Endothelial cell of umbilical vein (primary cell): ENCODE results near the gene CDKL5. TPM values are rescaled to one million over a fixed set of nuclear protein-coding genes. Genes with fewer than 3 reads are reported as not detected.

ENCODE experiments used
- BruUV-seq: library from RNA; stranded (reverse); fragments of 400-500 nt; replicated peaks from 2 replicates; lab custom pipeline; 2021; lab: Mats Ljungman, UMichigan
- CTCF ChIA-PET: fragments of 300-600, 350-600 bp; sonication (Branson Sonifier 250); formaldehyde crosslinking; loops from one replicate; lab custom pipeline; 2021; ENCODE audit warnings: antibody characterized with exemption, inconsistent platforms; lab: Charles Lee
- POLR2A ChIA-PET: fragments of 300-600, 350-600 bp; sonication (Branson Sonifier 250); formaldehyde crosslinking; loops from one replicate; lab custom pipeline; 2021; ENCODE audit warnings: antibody characterized with exemption, inconsistent platforms; lab: Charles Lee
- DNase-seq: peaks from one replicate; pipeline ENCODE4 v3.0.0-alpha.2; 2011; ENCODE audit warnings: low read depth, low spot score
- FAIRE-seq: peaks from 2 replicates; lab custom pipeline; 2011; peaks lifted over from hg19 to GRCh38; lab: Jason Lieb, UNC
- H2AFZ ChIP-seq: 2 replicates; pipeline ENCODE4 v1.6.0; 2012; ENCODE audit warnings: low read depth, low read length, control low read depth, inconsistent platforms
- H3K27ac ChIP-seq: 2 replicates; pipeline ENCODE4 v1.5.1; 2011; ENCODE audit warnings: low read depth, mild to moderate bottlenecking, control low read depth, low read length, moderate library complexity; ENCODE audit not compliant: insufficient read depth
- H3K27me3 ChIP-seq, 2 experiments: 2 replicates each; pipeline versions ENCODE4 v1.6.0 to v1.6.1; 2011; ENCODE audit warnings: low read length in 2 of 2, mixed read lengths in 1 of 2; ENCODE audit not compliant: control insufficient read depth in 2 of 2, insufficient read depth in 2 of 2
- H3K36me3 ChIP-seq, 2 experiments: 2 replicates in 1 of 2; 3 replicates in 1 of 2; pipeline ENCODE4 v1.5.1; 2011; ENCODE audit warnings: low read length in 2 of 2, mild to moderate bottlenecking in 1 of 2, moderate library complexity in 1 of 2; ENCODE audit not compliant: control insufficient read depth in 2 of 2, insufficient read depth in 2 of 2; ENCODE audit errors: extremely low read depth in 1 of 2
- H3K4me1 ChIP-seq: 3 replicates; pipeline ENCODE4 v1.5.1; 2011; ENCODE audit warnings: mild to moderate bottlenecking, low read length; ENCODE audit not compliant: control insufficient read depth, insufficient read depth; ENCODE audit errors: extremely low read depth
- H3K4me2 ChIP-seq: 2 replicates; pipeline ENCODE4 v1.6.1; 2011; ENCODE audit warnings: low read length, control low read depth, mixed read lengths; ENCODE audit not compliant: insufficient read depth
- H3K4me3 ChIP-seq, 3 experiments: fragments of 200-600 bp in 1 of 3; sonication (generic), shearing (Covaris generic) in 1 of 3; replicated peaks in 1 of 3; 2 replicates each; pipeline ENCODE4 v1.5.1; 2011 to 2016; ENCODE audit warnings: control low read depth in 3 of 3, low read length in 3 of 3, mild to moderate bottlenecking in 2 of 3, inconsistent platforms in 1 of 3, low read depth in 1 of 3, moderate library complexity in 1 of 3; ENCODE audit not compliant: insufficient read depth in 1 of 3
- H3K79me2 ChIP-seq: 2 replicates; pipeline ENCODE4 v1.6.0; 2012; ENCODE audit warnings: low read length, inconsistent platforms; ENCODE audit not compliant: control insufficient read depth, insufficient read depth
- H3K9ac ChIP-seq: replicated peaks from 2 replicates; pipeline ENCODE3; 2011; ENCODE audit warnings: low read length, control low read depth; ENCODE audit not compliant: insufficient read depth; ENCODE audit errors: extremely low read depth
- H3K9me1 ChIP-seq: replicated peaks from 3 replicates; pipeline ENCODE4 v1.6.0; 2011; ENCODE audit warnings: mild to moderate bottlenecking, low read length; ENCODE audit not compliant: control insufficient read depth, insufficient read depth; ENCODE audit errors: extremely low read depth
- H3K9me3 ChIP-seq: replicated peaks from 2 replicates; pipeline ENCODE4 v1.5.1; 2012; ENCODE audit warnings: low read length, inconsistent platforms; ENCODE audit not compliant: control insufficient read depth, insufficient read depth
- H4K20me1 ChIP-seq: replicated peaks from 2 replicates; pipeline ENCODE3; 2011; ENCODE audit warnings: mild to moderate bottlenecking, low read length; ENCODE audit not compliant: control insufficient read depth, insufficient read depth; ENCODE audit errors: extremely low read depth
- EZH2 ChIP-seq: IDR thresholded peaks from 2 replicates; pipeline ENCODE4 v1.6.1; 2012; ENCODE audit warnings: borderline replicate concordance, low read depth, mild to moderate bottlenecking, moderate library complexity, low read length, inconsistent platforms; ENCODE audit not compliant: severe bottlenecking
- FOS ChIP-seq: IDR thresholded peaks from 2 replicates; pipeline ENCODE4 v1.6.1; 2011; ENCODE audit warnings: mild to moderate bottlenecking, low read length, moderate library complexity, borderline replicate concordance; ENCODE audit not compliant: insufficient read depth
- GATA2 ChIP-seq: IDR thresholded peaks from 2 replicates; pipeline ENCODE4 v1.7.0; 2011; ENCODE audit warnings: low read depth, mild to moderate bottlenecking, moderate library complexity, mixed read lengths, low read length; ENCODE audit not compliant: insufficient read length, insufficient read depth
- JUN ChIP-seq: IDR thresholded peaks from 2 replicates; pipeline ENCODE4 v1.6.1; 2011; ENCODE audit warnings: borderline replicate concordance, low read depth; ENCODE audit not compliant: insufficient read length, insufficient read depth
- MYC ChIP-seq: IDR thresholded peaks from one replicate; pipeline ENCODE4 v1.6.1; 2011; ENCODE audit warnings: mild to moderate bottlenecking, low read depth, low read length
- POLR2A ChIP-seq: IDR thresholded peaks from 2 replicates; pipeline ENCODE4 v1.6.1; 2012; ENCODE audit warnings: low read depth, mild to moderate bottlenecking, control low read depth, low read length
- POLR2AphosphoS5 ChIP-seq: IDR thresholded peaks from 2 replicates; pipeline ENCODE4 v1.6.1; 2012; ENCODE audit warnings: low read depth, mild to moderate bottlenecking, control low read depth, low read length, moderate library complexity; ENCODE audit not compliant: insufficient read depth
- dilution Hi-C: fragments of 300-500 bp; cut with MboI; formaldehyde crosslinking; loops from one replicate; pipeline ENCODE4 v1.15.0; 2019; ENCODE audit warnings: low sequenced_read_pairs; ENCODE audit not compliant: extremely low pct_ligation_motif_present
- intact Hi-C: fragments of 100-400 bp; cut with micrococcal nuclease; formaldehyde crosslinking; loops from one replicate; pipeline ENCODE4 v1.10.0; 2022
- polyA plus RNA-seq, 4 experiments: library from polyadenylated mRNA; depleted of rRNA in 3 of 4; stranded (reverse) in 3 of 4; unstranded in 1 of 4; fragments of >200 nt; gene quantifications; 2 replicates each; pipeline versions ENCODE4 v1.2.1 to v1.2.3, GENCODE V29; 2011 to 2012; ENCODE audit warnings: missing spikeins in 1 of 4
- total RNA-seq: library from RNA; stranded (reverse); gene quantifications from 2 replicates; pipeline ENCODE4 v1.2.3, GENCODE V29; 2021
- TF ChIP-seq, protein P1 (sequence below), 2 donors: IDR thresholded peaks; 1 replicate in 1 of 2; 2 replicates in 1 of 2; pipeline ENCODE4 v1.5.1; 2011; ENCODE audit warnings: low read length in 2 of 2, mild to moderate bottlenecking in 2 of 2, moderate library complexity in 2 of 2, control low read depth in 1 of 2, inconsistent platforms in 1 of 2, low read depth in 1 of 2; ENCODE audit not compliant: insufficient read depth in 1 of 2; ENCODE audit errors: extremely low read depth in 1 of 2
- TF ChIP-seq, protein P2 (sequence below): IDR thresholded peaks from 2 replicates; pipeline ENCODE4 v1.6.1; 2011; ENCODE audit not compliant: insufficient read depth, insufficient read length

CDKL5 gene
- total and polyA plus RNA-seq, 2 donors (not counting 3 experiments of a cell fraction or from before 2014, with no cell fraction given) = 1.5 to 4.3 TPM

DNA sequence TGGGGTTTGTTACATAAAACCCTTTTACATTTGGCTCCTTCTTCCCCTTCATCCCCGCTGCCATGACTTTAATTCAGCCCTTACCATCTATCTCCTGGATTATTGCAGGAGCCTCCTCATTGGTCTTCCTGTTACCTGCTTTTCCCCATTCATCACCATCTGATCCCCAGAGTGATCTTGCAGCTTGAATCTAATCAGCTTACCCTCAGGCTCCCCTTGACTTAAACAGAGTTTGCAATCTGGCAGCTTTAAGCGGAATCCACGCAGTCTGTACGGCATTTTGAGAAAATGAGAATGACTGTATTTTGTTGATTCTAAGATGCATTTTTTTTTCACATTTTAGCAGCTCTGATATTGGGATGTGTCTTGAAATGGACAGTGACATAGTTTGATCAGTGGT lies 267.1 kb downstream of the CDKL5 start:
- H3K4me3 ChIP-seq = no peak overlapping the region
- no peaks in the 10 kb centered on the region for H4K20me1 ChIP-seq
- H3K9me3 ChIP-seq = no peaks in the 10 kb centered on the region
- no peak overlapping the region for H3K9ac ChIP-seq
- TF ChIP-seq GATA2 (no peak), FOS (no peak)
- H3K4me1 ChIP-seq = no peaks in the 10 kb centered on the region
- ChIA-PET POLR2A (no interaction called here), CTCF (no interaction called here)
- intact Hi-C loops = loop anchor here (10.0 kb wide), 1 partner anchor 982 kb away; no protein-coding TSS in a partner anchor
- DNase-seq (no peak), FAIRE-seq (no peak)
- no peaks in the 10 kb centered on the region for H3K79me2 ChIP-seq
- BruUV-seq = no TSS peak
- H3K4me2 ChIP-seq = no peak overlapping the region
- dilution Hi-C loops = no loop called here
- no peak overlapping the region for H2AFZ ChIP-seq
- H3K27ac ChIP-seq = no peak overlapping the region
- H3K36me3 ChIP-seq = no peaks in the 10 kb centered on the region
- H3K27me3 ChIP-seq = peaks cover 2% of the 10 kb centered on the region in 2 experiments
- H3K9me1 ChIP-seq = no peaks in the 10 kb centered on the region

DNA sequence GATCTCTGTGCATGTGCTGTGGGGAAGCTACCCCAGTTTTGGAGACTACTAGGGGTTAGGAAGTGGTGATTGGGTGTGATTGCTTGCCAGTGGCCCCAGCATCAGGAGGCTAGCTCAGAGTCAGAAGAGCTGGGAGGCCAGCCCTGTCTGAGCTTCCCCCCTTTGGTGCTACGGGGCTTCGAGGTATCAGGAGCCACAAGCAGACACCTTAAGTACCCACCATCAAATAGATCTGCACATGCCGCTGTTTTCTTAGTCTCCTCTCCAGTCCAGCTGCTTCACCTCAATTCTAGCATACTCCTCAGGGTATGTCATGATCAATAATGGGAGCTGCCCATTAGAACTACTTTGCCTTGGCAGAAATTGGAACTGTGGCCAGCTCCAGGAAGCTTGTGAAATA lies 271.2 kb downstream of the CDKL5 start:
- dilution Hi-C loops = no loop called here
- POLR2A ChIA-PET = no interaction called here

More for the DNA sequence above, 271.2 kb downstream of the CDKL5 start:
- TF ChIP-seq, protein P1, sequence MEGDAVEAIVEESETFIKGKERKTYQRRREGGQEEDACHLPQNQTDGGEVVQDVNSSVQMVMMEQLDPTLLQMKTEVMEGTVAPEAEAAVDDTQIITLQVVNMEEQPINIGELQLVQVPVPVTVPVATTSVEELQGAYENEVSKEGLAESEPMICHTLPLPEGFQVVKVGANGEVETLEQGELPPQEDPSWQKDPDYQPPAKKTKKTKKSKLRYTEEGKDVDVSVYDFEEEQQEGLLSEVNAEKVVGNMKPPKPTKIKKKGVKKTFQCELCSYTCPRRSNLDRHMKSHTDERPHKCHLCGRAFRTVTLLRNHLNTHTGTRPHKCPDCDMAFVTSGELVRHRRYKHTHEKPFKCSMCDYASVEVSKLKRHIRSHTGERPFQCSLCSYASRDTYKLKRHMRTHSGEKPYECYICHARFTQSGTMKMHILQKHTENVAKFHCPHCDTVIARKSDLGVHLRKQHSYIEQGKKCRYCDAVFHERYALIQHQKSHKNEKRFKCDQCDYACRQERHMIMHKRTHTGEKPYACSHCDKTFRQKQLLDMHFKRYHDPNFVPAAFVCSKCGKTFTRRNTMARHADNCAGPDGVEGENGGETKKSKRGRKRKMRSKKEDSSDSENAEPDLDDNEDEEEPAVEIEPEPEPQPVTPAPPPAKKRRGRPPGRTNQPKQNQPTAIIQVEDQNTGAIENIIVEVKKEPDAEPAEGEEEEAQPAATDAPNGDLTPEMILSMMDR (IDR thresholded peaks at IDR 0.05; ENCODE audit: extremely low read depth in 1 of 2, insufficient read depth in 1 of 2, low read depth in 1 of 2, low read length in 2 of 2) = no peak
- TF ChIP-seq MYC (no peak), EZH2 (no peak), POLR2A (no peak), POLR2AphosphoS5 (no peak), FOS (no peak), GATA2 (no peak), JUN (no peak)
- TF ChIP-seq, protein P2, sequence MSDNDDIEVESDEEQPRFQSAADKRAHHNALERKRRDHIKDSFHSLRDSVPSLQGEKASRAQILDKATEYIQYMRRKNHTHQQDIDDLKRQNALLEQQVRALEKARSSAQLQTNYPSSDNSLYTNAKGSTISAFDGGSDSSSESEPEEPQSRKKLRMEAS = no peak
- Histone ChIP-seq H3K4me2 (no peak overlapping the region), H4K20me1 (no peaks in the 10 kb centered on the region), H3K9me3 (no peaks in the 10 kb centered on the region), H3K27me3 (peaks cover 0 to 4% of the 10 kb centered on the region in 2 experiments), H3K4me1 (no peaks in the 10 kb centered on the region), H3K36me3 (no peaks in the 10 kb centered on the region), H3K4me3 (no peak overlapping the region), H3K27ac (no peak overlapping the region), H3K9ac (no peak overlapping the region), H3K9me1 (no peaks in the 10 kb centered on the region), H2AFZ (no peak overlapping the region), H3K79me2 (no peaks in the 10 kb centered on the region)
- FAIRE-seq (no peak), DNase-seq (no peak)
- CTCF ChIA-PET = no interaction called here
- intact Hi-C loops = loop anchor here (10.0 kb wide), 1 partner anchor 978 kb away; no protein-coding TSS in a partner anchor
- no TSS peak for BruUV-seq
